GM19240 (cell line): Measurements from ENCODE around the gene FFAR1.

ENCODE experiments used
- DNase-seq: peaks from one replicate; pipeline ENCODE4 v3.0.0; 2011; ENCODE audit warnings: low spot score; ENCODE audit not compliant: insufficient read length

The FFAR1 gene, protein sequence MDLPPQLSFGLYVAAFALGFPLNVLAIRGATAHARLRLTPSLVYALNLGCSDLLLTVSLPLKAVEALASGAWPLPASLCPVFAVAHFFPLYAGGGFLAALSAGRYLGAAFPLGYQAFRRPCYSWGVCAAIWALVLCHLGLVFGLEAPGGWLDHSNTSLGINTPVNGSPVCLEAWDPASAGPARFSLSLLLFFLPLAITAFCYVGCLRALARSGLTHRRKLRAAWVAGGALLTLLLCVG (N-terminal part only)

DNA sequence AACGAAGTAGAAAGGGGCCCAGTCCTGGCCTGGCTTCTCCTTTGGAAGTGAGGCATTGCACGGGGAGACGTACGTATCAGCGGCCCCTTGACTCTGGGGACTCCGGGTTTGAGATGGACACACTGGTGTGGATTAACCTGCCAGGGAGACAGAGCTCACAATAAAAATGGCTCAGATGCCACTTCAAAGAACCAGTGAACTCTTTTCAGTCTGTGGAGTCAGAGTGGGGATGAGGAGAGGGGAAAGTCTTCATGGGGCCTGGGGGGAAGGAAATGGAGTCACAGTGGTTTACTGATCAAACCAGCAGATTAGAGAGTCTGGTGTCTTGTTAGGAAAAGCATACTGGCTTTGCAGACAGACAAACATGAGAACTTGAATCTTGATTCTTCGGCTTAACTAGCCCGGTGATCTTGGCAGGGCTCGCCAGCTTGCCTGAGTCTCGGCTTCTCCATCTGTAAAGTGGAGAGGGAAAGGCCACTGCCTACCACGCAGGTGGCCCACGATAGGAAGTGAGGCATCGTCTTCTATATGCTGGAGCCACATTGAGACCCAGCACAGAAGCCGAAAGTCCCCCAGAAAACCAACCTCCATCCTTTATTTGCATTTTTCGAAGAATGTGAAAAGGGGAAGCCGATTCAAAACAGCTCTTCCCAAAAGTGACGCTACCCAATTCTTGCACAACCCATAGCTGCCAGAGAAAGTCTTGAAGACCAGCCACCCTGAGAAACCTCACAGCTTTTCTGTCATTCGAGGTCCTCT is at the start of gene FFAR1:
Gene FFAR1 (plus strand): TSS at position 732 of the 759 bp plus-strand sequence. CDS start 3,650 bp downstream, outside the sequence.
- peak; percentile 85 for DNase-seq

DNA sequence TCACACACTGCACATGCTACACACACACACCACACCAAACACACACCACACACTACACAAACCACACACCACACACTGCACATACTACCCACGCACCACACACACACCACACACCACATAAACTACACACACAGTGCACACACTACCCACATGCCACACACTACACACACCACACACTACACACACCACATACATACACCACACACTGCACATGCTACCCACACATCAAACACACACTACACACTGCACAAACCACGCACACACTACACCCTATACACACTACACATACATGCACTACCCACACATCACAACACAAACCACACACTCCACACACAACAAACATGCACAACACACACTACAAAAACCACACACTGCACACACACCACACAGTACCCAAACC is 49.8 kb upstream of the FFAR1 start:
- DNase-seq: no peak

DNA sequence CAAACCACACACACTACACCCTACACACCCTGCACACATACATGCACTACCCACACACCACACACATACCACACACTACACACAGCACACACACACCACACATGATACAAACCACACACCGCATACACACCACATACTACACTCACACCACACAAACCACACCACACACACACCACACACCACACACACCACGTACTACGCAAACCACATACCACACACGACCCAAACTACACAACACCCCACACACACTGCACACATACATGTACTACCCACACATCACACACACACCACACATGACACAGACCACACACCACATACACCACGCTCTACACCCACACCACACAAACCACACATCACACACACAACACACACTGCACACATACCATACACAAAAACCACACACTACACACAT is 49.1 kb upstream of the FFAR1 start:
- no peak for DNase-seq

DNA sequence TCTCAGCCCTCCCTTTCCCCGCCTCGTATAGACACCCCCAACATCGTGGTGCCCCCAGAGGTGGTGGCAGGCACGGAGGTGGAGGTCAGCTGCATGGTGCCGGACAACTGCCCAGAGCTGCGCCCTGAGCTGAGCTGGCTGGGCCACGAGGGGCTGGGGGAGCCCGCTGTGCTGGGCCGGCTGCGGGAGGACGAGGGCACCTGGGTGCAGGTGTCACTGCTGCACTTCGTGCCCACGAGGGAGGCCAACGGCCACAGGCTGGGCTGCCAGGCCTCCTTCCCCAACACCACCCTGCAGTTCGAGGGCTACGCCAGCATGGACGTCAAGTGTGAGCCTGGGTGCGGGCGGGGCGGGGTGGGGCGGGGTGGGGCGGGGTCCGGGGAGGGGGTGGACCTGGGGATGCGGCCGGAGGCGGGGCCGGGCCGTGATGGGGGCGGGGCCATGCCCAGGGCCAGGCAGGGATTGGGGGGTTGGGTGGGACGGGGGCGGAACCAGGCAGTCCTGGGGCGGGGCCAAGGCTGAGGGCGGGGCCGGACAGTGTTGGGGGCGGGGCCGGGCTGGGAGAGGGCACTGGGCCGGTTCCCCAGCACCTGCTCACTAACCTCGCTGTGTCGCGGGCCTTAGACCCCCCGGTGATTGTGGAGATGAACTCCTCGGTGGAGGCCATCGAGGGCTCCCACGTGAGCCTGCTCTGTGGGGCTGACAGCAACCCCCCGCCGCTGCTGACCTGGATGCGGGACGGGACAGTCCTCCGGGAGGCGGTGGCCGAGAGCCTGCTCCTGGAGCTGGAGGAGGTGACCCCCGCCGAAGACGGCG is 48.0 kb upstream of the FFAR1 start:
- no peak for DNase-seq

DNA sequence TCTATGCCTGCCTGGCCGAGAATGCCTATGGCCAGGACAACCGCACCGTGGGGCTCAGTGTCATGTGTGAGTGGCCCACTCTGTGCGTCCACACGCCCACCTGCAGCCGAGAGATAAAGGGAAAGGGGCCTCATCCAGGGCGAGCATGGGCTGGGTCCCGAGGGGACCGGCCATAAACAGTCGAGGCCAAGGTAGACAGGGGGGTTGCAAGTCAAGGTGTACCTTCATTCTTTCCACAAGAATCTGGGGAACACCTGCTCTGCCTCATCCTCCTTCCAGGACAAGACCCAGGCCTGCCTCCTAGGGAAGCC is 47.4 kb upstream of the FFAR1 start:
- DNase-seq: no peak

DNA sequence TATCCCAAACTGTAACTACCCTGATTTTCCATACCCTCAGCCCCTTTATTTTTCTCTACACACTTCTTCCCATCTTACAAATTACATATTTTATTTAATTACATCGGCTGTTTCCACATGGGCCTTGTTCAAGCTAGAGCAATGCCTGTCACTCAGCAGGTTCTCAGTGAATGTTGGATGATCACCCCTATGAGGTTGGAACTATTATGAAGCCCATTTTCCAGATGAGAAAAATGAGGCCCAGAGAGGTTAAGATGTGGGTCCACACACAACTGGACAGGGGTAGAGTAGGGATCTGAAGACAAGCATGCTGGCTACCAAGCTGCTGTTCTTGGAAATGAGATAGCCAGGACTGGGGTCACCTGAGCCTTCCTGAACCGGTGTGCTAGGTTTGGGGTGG is 45.7 kb upstream of the FFAR1 start:
- no peak for DNase-seq

DNA sequence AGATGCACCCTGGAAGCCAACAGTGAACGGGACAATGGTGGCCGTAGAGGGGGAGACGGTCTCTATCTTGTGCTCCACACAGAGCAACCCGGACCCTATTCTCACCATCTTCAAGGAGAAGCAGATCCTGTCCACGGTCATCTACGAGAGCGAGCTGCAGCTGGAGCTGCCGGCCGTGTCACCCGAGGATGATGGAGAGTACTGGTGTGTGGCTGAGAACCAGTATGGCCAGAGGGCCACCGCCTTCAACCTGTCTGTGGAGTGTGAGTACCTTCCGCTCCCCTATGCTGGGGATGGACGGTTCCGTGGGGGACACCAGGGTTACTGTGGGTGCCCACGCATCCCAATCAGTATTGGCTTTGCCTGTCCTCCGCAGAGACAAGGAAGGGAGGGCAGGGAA is 45.3 kb upstream of the FFAR1 start:
- no peak for DNase-seq

DNA sequence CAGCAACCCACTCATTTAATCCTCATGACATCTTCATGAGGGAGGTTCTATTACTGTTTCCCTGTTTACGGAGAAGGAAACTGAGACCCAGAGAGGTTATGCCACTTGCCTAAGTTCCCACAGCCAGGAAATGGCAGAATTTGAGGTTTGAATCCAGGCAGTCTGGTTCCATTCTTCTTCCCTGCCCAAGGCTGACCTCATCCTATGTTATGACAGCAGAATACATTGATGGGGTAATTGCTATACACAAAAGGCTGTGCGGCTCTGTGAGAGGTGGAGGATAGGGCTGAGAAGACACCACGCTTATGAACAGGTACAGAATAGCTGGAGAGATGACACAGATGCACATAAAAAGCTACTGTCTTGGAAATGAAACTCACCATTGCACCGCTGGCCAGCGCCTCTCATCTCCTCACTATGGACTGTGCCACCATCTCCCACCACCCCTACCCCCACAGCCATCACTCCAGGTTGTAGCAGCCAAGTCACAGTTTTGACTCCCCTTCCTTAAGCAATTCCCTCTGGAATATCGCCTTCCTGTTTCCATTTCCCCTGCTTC is 44.3 kb upstream of the FFAR1 start:
- no peak for DNase-seq

DNA sequence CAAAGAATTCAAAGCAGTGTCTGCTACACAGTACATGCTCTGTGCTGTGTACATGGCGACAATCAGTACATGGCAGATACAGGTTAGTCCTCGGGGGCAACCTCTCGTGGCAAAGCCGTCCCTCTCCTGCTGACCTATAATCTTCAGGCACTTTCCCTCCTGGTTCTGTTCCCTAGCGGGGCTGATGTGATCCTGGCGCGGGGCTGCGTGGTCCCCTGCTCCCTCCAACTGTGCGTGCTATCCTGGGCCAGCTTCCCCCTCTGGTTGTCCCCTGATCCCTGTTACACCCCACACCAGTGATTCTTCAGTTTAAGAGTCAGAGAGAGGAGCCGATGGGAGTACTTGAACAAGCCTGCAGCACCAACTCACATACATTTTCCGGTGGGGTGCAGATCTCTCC is 43.7 kb upstream of the FFAR1 start:
- no peak for DNase-seq

DNA sequence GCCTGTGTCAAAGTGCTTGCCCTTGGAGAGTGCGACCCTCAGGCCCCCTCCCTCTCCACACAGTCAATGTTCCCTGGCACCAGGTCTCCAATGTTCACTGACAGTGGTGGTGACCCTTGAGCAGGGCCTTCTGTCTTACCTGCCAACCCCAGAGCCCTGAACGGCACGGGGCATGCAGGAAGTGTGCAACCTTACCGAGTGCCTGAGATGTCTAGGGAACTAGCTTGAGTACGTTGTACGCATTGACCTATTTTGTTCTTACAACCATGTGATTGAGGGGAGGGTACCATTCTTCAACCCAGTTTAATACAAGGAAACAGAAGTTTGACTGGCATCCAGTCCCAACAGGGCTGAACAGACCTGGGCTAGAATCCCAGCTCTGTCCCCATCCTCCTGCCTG is 42.5 kb upstream of the FFAR1 start:
- no peak for DNase-seq

DNA sequence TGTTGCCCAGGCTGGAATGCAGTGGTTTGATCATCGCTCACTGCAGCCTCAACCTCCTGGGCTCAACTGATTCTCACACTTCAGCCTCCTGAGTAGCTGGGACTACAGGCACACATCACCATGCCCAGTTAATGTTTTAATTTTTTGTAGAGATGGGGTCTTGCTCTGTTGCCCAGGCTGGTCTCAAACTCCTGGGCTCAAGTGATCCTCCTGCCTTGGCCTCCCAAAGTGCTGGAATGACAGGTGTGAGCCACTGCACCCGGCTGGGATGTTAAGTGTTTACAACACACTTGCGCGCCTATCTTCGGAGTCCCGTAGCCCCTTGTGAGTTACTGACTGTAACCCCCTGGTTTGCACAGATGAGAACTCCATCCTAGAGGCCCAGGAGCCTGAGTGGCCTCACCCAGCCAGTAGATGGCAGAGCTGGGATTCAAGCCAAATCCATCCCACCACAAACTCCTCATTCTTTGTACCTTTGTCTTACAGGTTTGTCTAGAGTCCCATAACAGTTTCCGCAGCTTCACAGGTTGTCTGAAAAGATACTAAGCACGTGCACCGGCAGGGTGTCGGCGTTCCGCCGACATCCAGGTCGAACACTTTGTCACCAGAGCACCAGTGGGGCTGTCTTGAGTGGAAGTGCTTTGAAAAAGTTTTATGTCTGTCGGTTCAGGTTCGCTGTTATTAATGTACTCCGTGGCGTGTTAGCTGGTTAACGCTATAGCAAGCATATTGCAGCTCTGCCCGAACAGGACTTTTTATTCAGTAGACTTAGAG is 41.0 kb upstream of the FFAR1 start:
- DNase-seq: peak; percentile 55

DNA sequence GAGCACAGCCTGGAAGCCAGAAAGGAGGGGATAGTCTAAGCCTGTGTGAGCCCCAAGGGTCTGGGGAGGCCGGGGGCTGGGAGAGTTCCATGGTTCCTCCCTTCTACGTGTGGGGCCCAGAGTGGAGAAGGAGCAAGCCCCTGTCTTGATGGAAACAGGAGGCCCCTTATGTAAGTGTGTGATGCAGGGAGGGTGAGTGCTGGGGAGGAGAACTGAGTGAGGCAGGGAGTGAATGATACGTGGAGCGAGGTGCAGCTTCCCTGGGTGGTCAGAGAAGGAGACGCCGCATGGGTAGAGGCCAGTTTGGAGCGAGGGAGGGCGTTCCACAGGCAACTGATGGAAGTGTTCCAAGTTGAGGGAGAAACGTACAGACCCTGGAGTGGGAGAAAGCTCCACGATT is 39.8 kb upstream of the FFAR1 start:
- DNase-seq: no peak

DNA sequence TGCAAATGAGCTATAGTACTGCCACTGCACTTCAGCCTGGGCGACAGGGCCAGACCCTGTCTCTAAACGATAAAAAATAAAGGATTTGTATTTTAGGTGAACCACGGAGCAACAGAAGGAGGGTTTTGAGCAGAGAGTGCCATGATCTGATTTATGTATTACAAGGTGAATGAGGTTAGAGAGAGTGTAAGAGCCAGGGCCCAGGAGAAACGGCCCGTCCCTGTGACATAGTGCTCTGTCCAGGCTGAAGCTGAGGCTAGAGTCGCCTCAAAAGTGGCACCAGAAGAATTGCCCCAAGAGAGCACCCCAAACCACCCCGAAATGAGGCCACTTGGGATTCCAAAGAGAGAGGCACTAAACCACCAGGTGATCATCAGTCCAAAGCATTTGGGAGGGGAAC is 38.8 kb upstream of the FFAR1 start:
- no peak for DNase-seq

DNA sequence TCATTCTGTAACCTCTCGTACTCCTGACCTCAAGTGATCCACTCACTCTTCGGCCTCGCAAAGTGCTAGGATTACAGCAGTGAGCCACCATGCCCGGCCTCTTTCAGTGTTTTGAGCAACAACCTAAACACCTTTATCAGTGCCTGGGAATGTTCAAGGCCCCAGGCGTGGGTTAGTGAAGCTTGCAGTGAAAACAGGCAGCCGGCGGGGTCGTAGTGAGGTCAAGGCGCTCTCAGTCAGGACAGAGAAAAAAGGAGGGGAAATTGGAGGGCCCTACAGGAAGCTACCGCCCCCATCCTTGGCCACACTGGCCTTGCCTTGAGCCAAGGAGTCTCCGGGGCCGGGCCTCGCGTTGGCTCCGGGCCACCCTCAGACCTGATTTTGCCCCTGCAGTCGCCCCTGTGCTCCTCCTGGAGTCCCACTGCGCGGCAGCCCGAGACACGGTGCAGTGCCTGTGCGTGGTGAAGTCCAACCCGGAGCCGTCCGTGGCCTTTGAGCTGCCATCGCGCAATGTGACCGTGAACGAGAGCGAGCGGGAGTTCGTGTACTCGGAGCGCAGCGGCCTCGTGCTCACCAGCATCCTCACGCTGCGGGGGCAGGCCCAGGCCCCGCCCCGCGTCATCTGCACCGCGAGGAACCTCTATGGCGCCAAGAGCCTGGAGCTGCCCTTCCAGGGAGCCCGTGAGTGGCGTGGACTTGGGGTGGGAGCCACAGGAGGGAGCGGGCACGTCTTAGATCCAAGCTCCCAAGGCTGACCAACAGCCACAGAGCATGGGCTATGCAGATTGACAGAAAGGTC is 38.0 kb upstream of the FFAR1 start:
- DNase-seq: no peak

DNA sequence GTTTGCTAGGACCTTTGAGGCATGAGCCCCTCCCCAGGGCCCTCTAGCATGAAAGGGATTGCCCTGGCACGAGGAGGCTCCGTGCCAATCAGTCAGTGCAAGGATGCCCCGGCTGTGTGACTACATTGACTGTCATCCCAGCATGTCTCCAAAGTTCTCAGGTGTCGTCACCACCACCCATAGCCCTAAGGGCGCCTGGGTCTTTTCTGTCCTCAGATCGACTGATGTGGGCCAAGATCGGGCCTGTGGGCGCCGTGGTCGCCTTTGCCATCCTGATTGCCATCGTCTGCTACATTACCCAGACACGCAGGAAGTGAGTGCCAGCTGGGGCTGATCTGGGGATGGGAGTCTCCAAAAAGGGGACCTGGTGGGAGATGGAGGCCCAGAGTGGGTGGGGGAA is 37.4 kb upstream of the FFAR1 start:
- DNase-seq: no peak

DNA sequence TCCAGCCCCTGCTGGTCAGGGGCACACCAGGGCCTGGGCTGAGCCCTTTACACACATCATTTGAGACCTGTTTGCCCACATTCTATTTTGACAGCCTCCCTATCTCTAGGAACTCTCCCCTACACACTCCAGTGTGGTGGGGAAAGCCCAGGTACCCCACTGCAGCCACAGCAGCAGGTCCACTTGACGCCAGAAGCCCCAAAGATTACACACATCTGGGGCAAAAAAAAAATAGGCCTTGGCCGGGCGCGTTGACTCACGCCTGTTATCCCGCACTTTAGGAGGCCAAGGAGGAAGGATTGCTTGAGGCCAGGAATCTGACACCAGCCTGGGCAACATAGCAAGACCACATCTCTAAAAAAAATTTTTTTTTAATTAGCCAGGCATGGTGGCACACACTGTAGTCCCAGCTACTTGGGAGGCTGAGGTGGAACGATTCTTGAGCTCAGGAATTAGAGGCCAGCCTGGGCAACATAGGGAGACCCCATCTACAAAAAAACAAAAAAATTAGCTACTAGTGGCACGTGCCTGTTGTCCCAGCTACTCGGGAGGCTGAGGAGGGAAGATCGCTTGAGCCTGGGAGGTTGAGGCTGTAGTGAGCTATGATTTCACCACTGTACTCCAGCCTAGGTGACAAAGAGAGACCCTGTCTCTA is 36.8 kb upstream of the FFAR1 start:
- DNase-seq: no peak

DNA sequence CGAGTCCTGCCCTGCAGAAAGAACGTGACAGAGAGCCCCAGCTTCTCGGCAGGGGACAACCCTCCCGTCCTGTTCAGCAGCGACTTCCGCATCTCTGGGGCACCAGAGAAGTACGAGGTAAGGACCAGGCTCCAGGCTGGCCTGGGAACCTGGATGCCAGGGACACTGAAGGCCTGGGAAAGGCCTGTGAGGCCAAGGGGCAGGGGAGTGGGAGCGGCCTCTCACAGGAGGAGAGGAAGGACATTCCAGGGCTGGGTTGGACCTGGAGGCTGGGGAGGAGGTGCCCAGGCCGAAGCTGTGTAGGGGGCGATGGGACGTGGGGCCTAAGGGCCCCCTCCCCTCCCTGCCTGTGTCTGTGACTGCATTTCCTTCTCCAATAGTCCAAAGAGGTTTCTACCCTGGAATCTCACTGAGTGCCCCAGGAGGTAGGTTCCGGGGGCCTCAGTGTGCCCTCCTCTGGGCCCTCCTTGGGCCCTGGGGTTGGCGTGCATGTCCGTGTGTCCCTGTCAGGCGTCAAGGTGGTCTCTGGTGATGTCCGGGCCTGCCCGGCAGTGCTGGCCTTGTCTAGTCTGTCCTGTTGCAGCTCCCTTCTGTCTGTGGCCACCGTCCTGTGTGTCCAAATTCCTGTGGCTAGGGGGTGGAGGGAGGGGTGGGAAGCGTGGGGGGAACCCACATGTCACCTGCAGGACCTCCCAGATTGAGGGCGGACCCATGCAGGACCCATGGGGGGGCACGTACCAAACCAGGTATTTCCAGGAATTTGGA is 35.6 kb upstream of the FFAR1 start:
- no peak for DNase-seq

DNA sequence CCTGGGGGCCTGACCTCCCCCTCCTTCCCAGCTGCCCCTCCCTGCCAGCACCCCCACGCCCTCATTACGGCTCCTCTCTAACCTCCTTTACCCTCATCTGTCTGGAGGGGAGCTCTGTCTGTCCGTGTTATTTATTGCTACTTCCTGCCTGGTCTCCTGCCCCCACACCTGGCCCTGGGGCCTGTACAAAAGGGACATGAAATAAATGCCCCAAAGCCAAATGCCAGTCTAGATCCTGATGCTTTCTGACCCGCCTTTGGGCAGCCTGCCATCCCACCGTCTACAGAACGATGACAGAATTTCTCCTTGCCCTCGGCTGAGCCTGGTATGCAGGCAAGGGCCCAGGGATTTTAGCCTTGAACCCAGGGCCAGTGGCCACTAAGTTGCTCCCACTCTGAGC is 34.1 kb upstream of the FFAR1 start:
- DNase-seq: no peak

DNA sequence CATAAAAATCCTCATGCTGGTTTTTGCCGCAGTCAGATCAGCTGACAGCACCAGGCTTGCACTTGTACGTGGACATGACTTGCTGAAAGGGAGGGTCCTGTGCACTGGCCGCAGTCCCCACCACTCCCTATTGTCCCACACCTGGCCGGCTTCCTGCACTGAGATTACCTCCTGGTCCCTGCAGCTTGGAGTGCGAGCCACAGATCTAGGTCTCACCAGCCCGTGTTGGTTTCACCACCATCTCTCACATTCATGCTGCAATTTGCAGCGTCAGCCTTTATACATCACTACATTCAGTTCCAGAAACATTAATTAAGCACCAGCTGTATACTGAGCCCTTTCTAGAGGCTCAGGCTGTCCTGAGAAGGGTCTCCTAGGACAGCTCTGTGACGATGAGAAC is 33.7 kb upstream of the FFAR1 start:
- no peak for DNase-seq
